SK-N-MC (cell line): ENCODE results near the gene ITIH2.
"Not testable (repeated sequence)": the region's sequence is repeated elsewhere in the genome, so short reads cannot be mapped to it uniquely, and the experiment has no call there.

Experiments used
- DNase-seq: peaks from one replicate; pipeline ENCODE4 v3.0.0-alpha.2; 2011; ENCODE audit warnings: low read depth, low spot score
- H3K27ac ChIP-seq: fragments of 200-600 bp; sonication (generic); 2 replicates; pipeline ENCODE4 v1.5.1; 2016; ENCODE audit warnings: mixed run types
- H3K36me3 ChIP-seq: fragments of 200-600 bp; sonication (generic); 2 replicates; pipeline ENCODE4 v1.6.1; 2017; ENCODE audit warnings: antibody characterized with exemption, low read length, mixed read lengths; ENCODE audit not compliant: insufficient read depth
- H3K4me3 ChIP-seq: fragments of 200-600 bp; sonication (generic); 2 replicates; pipeline ENCODE4 v1.5.1; 2016
- H3K9ac ChIP-seq: fragments of 200-600 bp; sonication (generic); 2 replicates; pipeline ENCODE4 v1.8.0; 2017; ENCODE audit warnings: mixed run types, mixed read lengths; ENCODE audit not compliant: insufficient read length
- H3K9me3 ChIP-seq: fragments of 200-600 bp; sonication (generic); 2 replicates; pipeline ENCODE4 v1.6.1; 2017; ENCODE audit warnings: low read depth, mild to moderate bottlenecking, antibody characterized with exemption, low read length, moderate library complexity, mixed read lengths
- EZH2 ChIP-seq: fragments of 200-600 bp; sonication (generic); IDR thresholded peaks from one replicate; pipeline ENCODE4 v1.6.1; 2017; ENCODE audit warnings: antibody characterized with exemption
- FOXP2 ChIP-seq: optimal IDR thresholded peaks from 2 replicates; pipeline ENCODE3; 2011; ENCODE audit warnings: mild to moderate bottlenecking, moderate library complexity; ENCODE audit not compliant: insufficient read depth; ENCODE audit errors: extremely low read length, control extremely low read depth
- POLR2AphosphoS5 ChIP-seq: IDR thresholded peaks from 2 replicates; pipeline ENCODE4 v1.6.1; 2012; ENCODE audit warnings: mild to moderate bottlenecking, low read depth, low read length, borderline replicate concordance

The ITIH2 gene

GRCh38 chr10:7763929-7764328 is 60.8 kb downstream of the ITIH2 start:
- no peak for DNase-seq
- no peak for TF ChIP-seq POLR2AphosphoS5
- TF ChIP-seq EZH2: no peak
- TF ChIP-seq FOXP2: no peak
- Histone ChIP-seq H3K9ac (no peak overlapping the region), H3K9me3 (no peaks in the 10 kb centered on the region), H3K36me3 (peaks cover 13% of the 10 kb centered on the region), H3K27ac (no peak overlapping the region), H3K4me3 (no peak overlapping the region)

- Histone ChIP-seq H3K27ac (no peak overlapping the region), H3K9ac (no peak overlapping the region), H3K36me3 (peaks cover 10% of the 10 kb centered on the region), H3K4me3 (no peak overlapping the region), H3K9me3 (no peaks in the 10 kb centered on the region)
- DNase-seq: no peak
- TF ChIP-seq EZH2: no peak
Observed at GRCh38 chr10:7766241-7766640, 63.1 kb downstream of the ITIH2 start.

DNA sequence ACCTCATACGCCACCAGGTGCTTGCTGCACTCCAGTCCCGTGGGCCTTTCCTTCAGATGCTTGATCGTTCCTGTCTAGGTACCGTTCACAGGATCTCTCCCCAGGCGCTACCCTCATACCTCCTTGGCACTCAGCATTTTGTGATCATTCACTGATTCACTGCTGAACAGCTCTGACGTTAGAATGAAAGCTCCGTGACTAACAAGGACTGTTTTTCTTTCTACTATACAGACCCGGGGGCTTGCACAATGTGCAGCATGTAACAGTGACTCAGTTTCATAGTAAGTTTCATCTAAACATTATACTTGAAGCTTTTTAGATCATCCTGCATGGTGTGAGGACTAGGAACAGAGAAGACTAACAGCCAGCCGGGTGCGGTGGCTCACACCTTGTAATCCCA is 64.1 kb downstream of the ITIH2 start:
- Histone ChIP-seq H3K9ac (no peak overlapping the region), H3K9me3 (no peaks in the 10 kb centered on the region), H3K27ac (no peak overlapping the region), H3K4me3 (no peak overlapping the region), H3K36me3 (peaks cover 8% of the 10 kb centered on the region)
- DNase-seq: no peak
- TF ChIP-seq EZH2 (no peak), POLR2AphosphoS5 (no peak), FOXP2 (no peak)

DNA sequence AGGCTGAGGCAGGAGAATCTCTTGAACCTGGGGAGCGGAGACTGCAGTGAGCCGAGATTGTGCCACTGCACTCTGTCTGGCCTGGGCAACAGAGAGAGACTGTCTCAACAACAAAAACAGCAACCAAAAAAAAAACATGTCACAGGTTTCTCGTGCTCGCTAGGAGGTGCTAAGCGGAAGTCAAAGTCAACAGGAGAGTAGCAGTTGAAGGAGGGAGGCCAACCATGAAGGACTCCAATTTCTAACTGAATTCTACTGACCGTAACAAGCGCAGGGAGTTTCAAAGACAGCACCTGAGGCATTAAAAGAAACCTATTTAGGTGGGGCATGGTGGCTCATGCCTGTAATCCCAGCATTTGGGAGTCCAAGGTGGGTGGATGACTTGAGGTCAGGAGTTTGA is 65.3 kb downstream of the ITIH2 start:
- Histone ChIP-seq H3K36me3 (peaks cover under 1% of the 10 kb centered on the region; the same call in 1 of the 2 replicates), H3K9ac (no peak overlapping the region), H3K27ac (no peak overlapping the region), H3K4me3 (no peak overlapping the region), H3K9me3 (no peaks in the 10 kb centered on the region)
- DNase-seq: no peak
- TF ChIP-seq POLR2AphosphoS5: no peak

DNA sequence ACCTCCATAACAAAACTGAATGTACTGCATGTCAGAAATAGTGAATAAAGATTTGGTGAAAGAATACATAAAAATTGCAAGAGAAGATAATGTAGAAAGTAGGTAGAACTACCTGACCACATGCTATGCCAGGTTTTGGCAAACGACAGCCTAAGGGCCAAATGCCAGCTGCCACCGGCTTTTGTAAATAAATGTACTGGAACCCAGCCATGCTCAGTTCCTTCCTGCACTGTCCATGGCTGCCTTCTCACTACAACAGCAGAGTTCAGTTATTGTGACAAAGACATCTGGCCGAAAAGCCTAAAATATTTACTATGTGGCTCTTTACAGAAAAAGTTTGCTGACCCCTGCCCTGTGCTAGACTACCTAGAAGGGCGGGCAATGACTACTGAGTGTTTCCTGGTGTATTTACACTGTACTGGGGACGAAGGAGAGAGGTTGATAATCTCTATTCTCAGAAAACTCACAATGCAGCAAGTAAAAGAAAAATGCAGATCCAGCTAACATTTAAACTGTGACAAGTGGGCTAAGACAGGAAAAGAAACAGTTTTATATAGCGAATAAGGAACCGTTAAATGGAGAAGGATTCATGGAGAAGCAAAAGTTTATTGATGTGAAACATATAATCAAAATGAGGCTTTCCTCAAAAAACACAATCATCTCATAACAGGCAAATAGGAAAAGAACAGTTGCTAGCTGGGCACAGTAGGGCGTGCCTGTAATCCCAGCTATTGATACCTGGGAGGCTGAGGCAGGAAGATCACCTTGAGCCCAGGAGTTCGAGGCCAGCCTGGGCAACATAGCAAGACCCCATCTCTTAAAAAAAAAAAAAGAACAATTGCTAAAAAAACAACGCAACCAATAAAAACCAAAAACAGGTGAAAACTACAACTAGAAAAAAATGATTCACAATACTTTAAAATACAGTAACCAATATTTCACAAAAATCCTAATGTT is 71.0 kb downstream of the ITIH2 start:
- Histone ChIP-seq H3K4me3 (no peak overlapping the region), H3K9me3 (no peaks in the 10 kb centered on the region), H3K9ac (no peak overlapping the region), H3K27ac (no peak overlapping the region), H3K36me3 (peaks cover 4% of the 10 kb centered on the region; the same call in 1 of the 2 replicates)
- no peak for TF ChIP-seq POLR2AphosphoS5
- no peak for TF ChIP-seq FOXP2
- TF ChIP-seq EZH2: no peak
- DNase-seq: no peak

GRCh38 chr10:7776777-7777176 is 73.7 kb downstream of the ITIH2 start:
- no peak overlapping the region for H3K27ac ChIP-seq
- no peak for DNase-seq
- peaks cover 7% of the 10 kb centered on the region; the same call in 1 of the 2 replicates for H3K36me3 ChIP-seq
- no peaks in the 10 kb centered on the region for H3K9me3 ChIP-seq
- H3K9ac ChIP-seq: no peak overlapping the region
- H3K4me3 ChIP-seq: no peak overlapping the region
- TF ChIP-seq FOXP2: no peak

- H3K36me3 ChIP-seq, H3K9ac ChIP-seq: not testable (repeated sequence)
Observed at GRCh38 chr10:7782194-7782593, 79.1 kb downstream of the ITIH2 start.

GRCh38 chr10:7786430-7786829 is 83.3 kb downstream of the ITIH2 start:
- Histone ChIP-seq H3K4me3 (peak overlapping the region; percentile 83), H3K9ac (no peak overlapping the region), H3K9me3 (no peaks in the 10 kb centered on the region), H3K36me3 (no peaks in the 10 kb centered on the region), H3K27ac (no peak overlapping the region)
- TF ChIP-seq FOXP2 (no peak), EZH2 (no peak), POLR2AphosphoS5 (no peak)
- no peak for DNase-seq

More at GRCh38 chr10:7782194-7782593, 79.1 kb downstream of the ITIH2 start:
- H3K27ac ChIP-seq, DNase-seq, H3K4me3 ChIP-seq, H3K9me3 ChIP-seq: not testable (repeated sequence)
